Dermis microvascular lymphatic vessel endothelial cell (primary cell): ENCODE results near the gene HSD17B1. TPM values are rescaled to one million over a fixed set of nuclear protein-coding genes. Genes with fewer than 3 reads are reported as not detected.

ENCODE experiments used
- total RNA-seq: library from RNA; depleted of rRNA; stranded (reverse); fragments of >200 nt; gene quantifications from 2 replicates; pipeline ENCODE4 v1.2.1, GENCODE V29; 2014

Gene HSD17B1
- total RNA-seq, 1 donor from 2014 or later = 0.39 TPM

Other genes starting within 250 kb of the HSD17B1 start
- gene STAT3, start 164.5 kb upstream of the HSD17B1 start, total RNA-seq = 68.8 and 99.2 TPM in 2 replicates
- 362 and 404 TPM in 2 replicates for gene CAVIN1, start 129.7 kb upstream of the HSD17B1 start, total RNA-seq
- gene ATP6V0A1, start 94.0 kb upstream of the HSD17B1 start, total RNA-seq = 16.0 and 20.2 TPM in 2 replicates
- 19.3 and 42.9 TPM in 2 replicates for gene NAGLU, start 16.7 kb upstream of the HSD17B1 start, total RNA-seq
- gene COASY, start 9.2 kb downstream of the HSD17B1 start, total RNA-seq = 9.1 and 12.8 TPM in 2 replicates
- 25.4 and 34.6 TPM in 2 replicates for gene MLX, start 14.2 kb downstream of the HSD17B1 start, total RNA-seq
- gene PSMC3IP, start 24.8 kb downstream of the HSD17B1 start, total RNA-seq = 2.3 and 2.8 TPM in 2 replicates
- 60.7 and 79.3 TPM in 2 replicates for gene RETREG3, start 56.5 kb downstream of the HSD17B1 start, total RNA-seq
- 21.7 and 23.9 TPM in 2 replicates for gene TUBG1, start 56.8 kb downstream of the HSD17B1 start, total RNA-seq
- gene TUBG2, start 106.4 kb downstream of the HSD17B1 start, total RNA-seq = 2.7 and 5.3 TPM in 2 replicates
- gene PLEKHH3, start 124.1 kb downstream of the HSD17B1 start, total RNA-seq = 12.5 and 16.6 TPM in 2 replicates
- 3.4 and 3.7 TPM in 2 replicates for gene CCR10, start 128.9 kb downstream of the HSD17B1 start, total RNA-seq
- gene CNTNAP1, start 129.6 kb downstream of the HSD17B1 start, total RNA-seq = 11.5 and 13.6 TPM in 2 replicates
- gene EZH1, start 192.1 kb downstream of the HSD17B1 start, total RNA-seq = 9.8 and 11.3 TPM in 2 replicates
- gene RAMP2, start 208.3 kb downstream of the HSD17B1 start, total RNA-seq = 6.0 and 25.9 TPM in 2 replicates
- 39.2 and 48.3 TPM in 2 replicates for gene VPS25, start 220.5 kb downstream of the HSD17B1 start, total RNA-seq
- gene WNK4, start 227.7 kb downstream of the HSD17B1 start, total RNA-seq = 2.1 and 2.4 TPM in 2 replicates
- 60.1 and 67.0 TPM in 2 replicates for gene COA3, start 245.8 kb downstream of the HSD17B1 start, total RNA-seq
- not detected in 2 replicates for gene CNTD1, start 245.9 kb downstream of the HSD17B1 start, total RNA-seq